ENCODE measurements around the gene ERH. TPM values are rescaled to one million over a fixed set of nuclear protein-coding genes. Genes with fewer than 3 reads are reported as not detected.

Gene ERH
- total and polyA plus RNA-seq, 10 of the 15 experiments (the other 5 are each of a cell fraction or from before 2014, with no cell fraction given): 255 to 852 (median 382) TPM

DNA sequence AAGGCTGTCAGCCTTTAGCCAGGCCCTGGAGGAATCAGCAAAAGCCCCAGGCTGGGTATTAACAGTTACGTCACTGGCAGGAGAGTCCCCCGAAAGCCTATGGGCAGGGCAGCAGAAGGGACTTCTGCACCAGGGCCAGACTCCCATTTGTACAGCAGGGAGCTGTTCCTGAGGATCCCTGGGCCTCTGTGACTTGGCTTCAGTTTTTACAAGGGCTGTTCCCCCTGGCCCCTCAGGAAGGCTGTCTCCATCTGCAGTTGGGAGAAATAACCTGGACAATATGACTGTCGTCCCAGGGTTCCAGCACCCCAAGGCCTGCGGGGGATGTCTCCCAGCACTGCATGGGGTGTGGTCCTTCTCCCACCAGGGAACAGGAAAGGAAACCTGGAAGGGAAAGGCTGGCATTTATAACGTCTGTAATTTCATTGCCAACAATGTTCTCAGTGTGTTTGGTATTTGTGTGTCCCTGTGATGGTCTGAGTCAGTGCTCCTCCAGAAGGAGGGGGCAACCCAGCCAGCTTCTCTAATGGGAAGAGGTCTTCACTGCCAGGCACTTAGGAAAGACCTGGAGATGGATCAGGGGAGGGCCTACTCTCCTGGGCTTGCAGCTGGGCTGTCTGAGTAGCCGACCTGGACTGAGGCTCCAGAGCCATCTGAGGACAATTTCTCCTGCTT, 42.4 kb downstream of the ERH start (continued):
- TF ChIP-seq, protein P1, sequence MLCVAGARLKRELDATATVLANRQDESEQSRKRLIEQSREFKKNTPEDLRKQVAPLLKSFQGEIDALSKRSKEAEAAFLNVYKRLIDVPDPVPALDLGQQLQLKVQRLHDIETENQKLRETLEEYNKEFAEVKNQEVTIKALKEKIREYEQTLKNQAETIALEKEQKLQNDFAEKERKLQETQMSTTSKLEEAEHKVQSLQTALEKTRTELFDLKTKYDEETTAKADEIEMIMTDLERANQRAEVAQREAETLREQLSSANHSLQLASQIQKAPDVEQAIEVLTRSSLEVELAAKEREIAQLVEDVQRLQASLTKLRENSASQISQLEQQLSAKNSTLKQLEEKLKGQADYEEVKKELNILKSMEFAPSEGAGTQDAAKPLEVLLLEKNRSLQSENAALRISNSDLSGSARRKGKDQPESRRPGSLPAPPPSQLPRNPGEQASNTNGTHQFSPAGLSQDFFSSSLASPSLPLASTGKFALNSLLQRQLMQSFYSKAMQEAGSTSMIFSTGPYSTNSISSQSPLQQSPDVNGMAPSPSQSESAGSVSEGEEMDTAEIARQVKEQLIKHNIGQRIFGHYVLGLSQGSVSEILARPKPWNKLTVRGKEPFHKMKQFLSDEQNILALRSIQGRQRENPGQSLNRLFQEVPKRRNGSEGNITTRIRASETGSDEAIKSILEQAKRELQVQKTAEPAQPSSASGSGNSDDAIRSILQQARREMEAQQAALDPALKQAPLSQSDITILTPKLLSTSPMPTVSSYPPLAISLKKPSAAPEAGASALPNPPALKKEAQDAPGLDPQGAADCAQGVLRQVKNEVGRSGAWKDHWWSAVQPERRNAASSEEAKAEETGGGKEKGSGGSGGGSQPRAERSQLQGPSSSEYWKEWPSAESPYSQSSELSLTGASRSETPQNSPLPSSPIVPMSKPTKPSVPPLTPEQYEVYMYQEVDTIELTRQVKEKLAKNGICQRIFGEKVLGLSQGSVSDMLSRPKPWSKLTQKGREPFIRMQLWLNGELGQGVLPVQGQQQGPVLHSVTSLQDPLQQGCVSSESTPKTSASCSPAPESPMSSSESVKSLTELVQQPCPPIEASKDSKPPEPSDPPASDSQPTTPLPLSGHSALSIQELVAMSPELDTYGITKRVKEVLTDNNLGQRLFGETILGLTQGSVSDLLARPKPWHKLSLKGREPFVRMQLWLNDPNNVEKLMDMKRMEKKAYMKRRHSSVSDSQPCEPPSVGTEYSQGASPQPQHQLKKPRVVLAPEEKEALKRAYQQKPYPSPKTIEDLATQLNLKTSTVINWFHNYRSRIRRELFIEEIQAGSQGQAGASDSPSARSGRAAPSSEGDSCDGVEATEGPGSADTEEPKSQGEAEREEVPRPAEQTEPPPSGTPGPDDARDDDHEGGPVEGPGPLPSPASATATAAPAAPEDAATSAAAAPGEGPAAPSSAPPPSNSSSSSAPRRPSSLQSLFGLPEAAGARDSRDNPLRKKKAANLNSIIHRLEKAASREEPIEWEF (IDR thresholded peaks at IDR 0.05; ENCODE audit: insufficient replicate concordance, low read depth, low read length): no peak

DNA sequence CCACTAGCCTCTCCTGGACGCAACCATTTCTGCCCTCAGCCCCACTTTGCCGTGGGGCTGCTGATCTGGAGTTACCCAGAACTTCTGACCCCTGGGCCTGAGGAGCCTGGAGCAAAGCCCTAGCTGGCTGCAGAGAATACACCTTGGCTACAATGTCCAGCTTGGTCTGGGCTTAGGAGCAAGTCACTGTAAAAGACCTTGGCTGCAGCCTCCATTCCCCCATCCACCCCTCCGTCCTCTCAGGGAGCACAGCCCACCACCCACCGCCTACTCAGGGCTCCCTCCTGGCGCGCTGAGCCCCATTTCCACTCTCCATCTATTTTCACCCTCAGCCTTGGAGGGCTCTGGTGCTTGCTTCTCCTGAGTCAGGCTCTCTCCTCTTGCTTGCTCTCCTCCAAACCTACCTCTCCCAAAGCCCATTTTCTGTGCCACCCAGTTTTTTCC, 42.9 kb downstream of the ERH start:
- no peaks in the 10 kb centered on the region for H3K36me3 ChIP-seq (ENCODE audit: control insufficient read depth in 2 of 2, insufficient read depth in 2 of 2, low read length in 1 of 2)
- WGBS (ENCODE audit: insufficient coverage, insufficient replicate concordance, low lambda C conversion rate, missing lambda C conversion rate): 2% methylated on average over 6 of the region's 6 CpGs
- H3K27me3 ChIP-seq (replicated peaks in 1 of 2; ENCODE audit: control insufficient read depth in 2 of 2, insufficient read depth in 2 of 2, low read length in 1 of 2): no peaks in the 10 kb centered on the region
- BruUV-seq (replicated peaks): no TSS peak
- DNase-seq (ENCODE audit: low read depth, low spot score) (no peak), ATAC-seq (no peak; the same call in 2 of the 3 replicates), FAIRE-seq (no peak)
- CTCF ChIA-PET: interaction anchor here (0.6 to 2.0 kb wide), 11 partner anchors 8 to 117 kb away, joined by 3 to 11 read pairs (median 4); partner anchors contain the start of genes ERH and SLC39A9
- intact Hi-C loops (cut with micrococcal nuclease; ENCODE audit: unreplicated experiment): loop anchor here (2.0 to 5.0 kb wide), 2 partner anchors 38 to 107 kb away; no protein-coding TSS in a partner anchor
- peak overlapping the region; percentile 97 for H3K4me2 ChIP-seq (ENCODE audit: control insufficient read depth, insufficient read depth)
- peak overlapping the region; percentile 79 for H2AFZ ChIP-seq (ENCODE audit: control insufficient read depth, low read depth, low read length)
- in situ Hi-C loops (cut with MboI): no loop called here
- peak overlapping the region; percentile 48; the same call in 1 of the 2 replicates for H3K4me3 ChIP-seq
- POLR2A ChIA-PET: interaction anchor here (1.0 to 9.1 kb wide), 8 partner anchors 10 to 87 kb away, joined by 3 to 100 read pairs (median 6); partner anchors contain the start of genes ERH and SLC39A9
- peak overlapping the region; percentile 99 for H3K27ac ChIP-seq (ENCODE audit: control insufficient read depth, insufficient read depth)
- H3K79me2 ChIP-seq (ENCODE audit: control insufficient read depth, insufficient read depth, low read length): no peaks in the 10 kb centered on the region
- RAD21 ChIA-PET (ENCODE audit: unreplicated experiment): interaction anchor here (0.9 to 11.5 kb wide), 13 partner anchors 8 to 110 kb away, joined by 3 to 143 read pairs (median 4); partner anchors contain the start of genes ERH and SLC39A9
- H3K4me1 ChIP-seq (ENCODE audit: control insufficient read depth, insufficient read depth, low read length): peaks cover 56% of the 10 kb centered on the region
- TF ChIP-seq TCF12 (IDR thresholded peaks at IDR 0.05; ENCODE audit: low read depth, low read length) (peak; percentile 42; the same call in 1 of the 2 replicates), RELA (IDR thresholded peaks at IDR 0.05; ENCODE audit: borderline replicate concordance, partially characterized antibody) (no peak), NFIC (IDR thresholded peaks at IDR 0.05; ENCODE audit: low read depth, low read length) (no peak), CHD1 (IDR thresholded peaks at IDR 0.05; ENCODE audit: low read depth, low read length) (peak; percentile 66; the same call in 1 of the 2 replicates), MLLT1 (IDR thresholded peaks at IDR 0.05) (peak; percentile 49), NBN (IDR thresholded peaks at IDR 0.05) (peak; percentile 37; the same call in 1 of the 2 replicates), MEF2B (IDR thresholded peaks at IDR 0.05; ENCODE audit: partially characterized antibody, poor library complexity, severe bottlenecking) (no peak), HDGF (IDR thresholded peaks at IDR 0.05) (peak; percentile 78), ZNF207 (IDR thresholded peaks at IDR 0.05; ENCODE audit: borderline replicate concordance) (0 out of 2 replicates have a peak, but pooled peaks have one; percentile 8)
- SMC1A ChIA-PET (ENCODE audit: uncharacterized antibody, unreplicated experiment): interaction anchor here (1.0 to 3.0 kb wide), 11 partner anchors 9 to 104 kb away, joined by 3 to 23 read pairs (median 6); partner anchors contain the start of genes ERH and SLC39A9
- H4K20me1 ChIP-seq (ENCODE audit: control insufficient read depth, insufficient read depth): no peaks in the 10 kb centered on the region
- H3K9me3 ChIP-seq (replicated peaks; ENCODE audit: control insufficient read depth, insufficient read depth, low read length): no peaks in the 10 kb centered on the region
- H3K9ac ChIP-seq (ENCODE audit: control insufficient read depth, insufficient read depth, low read length): peak overlapping the region; percentile 85
